HL-60 (cell line): ENCODE results near the gene KCNC1.

Experiments
- CTCF ChIP-seq: IDR thresholded peaks from one replicate; pipeline ENCODE4 v1.5.1; 2011; ENCODE audit warnings: low read length, control low read depth, inconsistent platforms; ENCODE audit not compliant: insufficient read depth
- GABPA ChIP-seq: IDR thresholded peaks from 2 replicates; pipeline ENCODE4 v1.6.1; 2012; ENCODE audit warnings: low read depth
- POLR2AphosphoS5 ChIP-seq: IDR thresholded peaks from 2 replicates; pipeline ENCODE4 v1.6.1; 2012; ENCODE audit warnings: low read depth
- SPI1 ChIP-seq: IDR thresholded peaks from 2 replicates; pipeline ENCODE4 v1.6.1; 2012; ENCODE audit warnings: low read depth, mild to moderate bottlenecking, borderline replicate concordance

- TF ChIP-seq CTCF (no peak), POLR2AphosphoS5 (no peak), SPI1 (no peak), GABPA (no peak)
These were observed 21.3 kb downstream of the KCNC1 start for GRCh38 chr11:17755891-17756290.
